KMS-11 (cell line): Measurements from ENCODE around the gene SLC24A3.

Source experiments
- H2AFZ ChIP-seq: fragments of 200-600 bp; sonication (generic); 2 replicates; pipeline ENCODE4 v1.6.1; 2016; ENCODE audit warnings: antibody characterized with exemption, mixed run types, low read depth
- H3K27ac ChIP-seq: fragments of 200-600 bp; sonication (generic); 2 replicates; pipeline ENCODE4 v1.6.1; 2016; ENCODE audit warnings: mild to moderate bottlenecking, mixed run types
- H3K27me3 ChIP-seq: fragments of 200-600 bp; sonication (generic); 2 replicates; pipeline ENCODE4 v1.6.1; 2017; ENCODE audit warnings: mild to moderate bottlenecking, low read depth, mixed run types, moderate library complexity; ENCODE audit not compliant: insufficient read depth
- H3K36me3 ChIP-seq: fragments of 200-600 bp; sonication (generic); 2 replicates; pipeline ENCODE4 v1.6.1; 2017; ENCODE audit warnings: mild to moderate bottlenecking, mixed run types; ENCODE audit not compliant: insufficient read depth
- H3K4me1 ChIP-seq: fragments of 200-600 bp; sonication (generic); 2 replicates; pipeline ENCODE4 v1.6.1; 2016; ENCODE audit warnings: mild to moderate bottlenecking, low read depth, mixed run types; ENCODE audit not compliant: poor library complexity, severe bottlenecking
- H3K4me2 ChIP-seq: fragments of 200-600 bp; sonication (generic); 2 replicates; pipeline ENCODE4 v1.7.0; 2016; ENCODE audit warnings: mild to moderate bottlenecking, mixed run types
- H3K4me3 ChIP-seq: fragments of 200-600 bp; sonication (generic); IDR thresholded peaks from 2 replicates; pipeline ENCODE4 v1.6.1; 2017; ENCODE audit warnings: low read depth, low read length, mixed read lengths; ENCODE audit not compliant: insufficient read depth
- H3K79me2 ChIP-seq: fragments of 200-600 bp; sonication (generic); 2 replicates; pipeline ENCODE4 v1.6.1; 2016; ENCODE audit warnings: low read depth, mixed run types; ENCODE audit not compliant: insufficient read depth
- H3K9ac ChIP-seq: fragments of 200-600 bp; sonication (generic); 2 replicates; pipeline ENCODE4 v1.6.1; 2016; ENCODE audit warnings: mild to moderate bottlenecking, mixed run types
- H4K20me1 ChIP-seq: fragments of 200-600 bp; sonication (generic); 2 replicates; pipeline ENCODE4 v1.6.1; 2016; ENCODE audit warnings: mild to moderate bottlenecking, mixed run types; ENCODE audit not compliant: insufficient read depth
- TF ChIP-seq, protein P1 (sequence below): fragments of 200-600 bp; sonication (generic); conservative IDR thresholded peaks from 2 replicates; pipeline ENCODE4 v1.6.1; 2017; ENCODE audit warnings: low read depth, mild to moderate bottlenecking, antibody characterized with exemption, low read length, moderate library complexity, mixed read lengths

SLC24A3 gene

DNA sequence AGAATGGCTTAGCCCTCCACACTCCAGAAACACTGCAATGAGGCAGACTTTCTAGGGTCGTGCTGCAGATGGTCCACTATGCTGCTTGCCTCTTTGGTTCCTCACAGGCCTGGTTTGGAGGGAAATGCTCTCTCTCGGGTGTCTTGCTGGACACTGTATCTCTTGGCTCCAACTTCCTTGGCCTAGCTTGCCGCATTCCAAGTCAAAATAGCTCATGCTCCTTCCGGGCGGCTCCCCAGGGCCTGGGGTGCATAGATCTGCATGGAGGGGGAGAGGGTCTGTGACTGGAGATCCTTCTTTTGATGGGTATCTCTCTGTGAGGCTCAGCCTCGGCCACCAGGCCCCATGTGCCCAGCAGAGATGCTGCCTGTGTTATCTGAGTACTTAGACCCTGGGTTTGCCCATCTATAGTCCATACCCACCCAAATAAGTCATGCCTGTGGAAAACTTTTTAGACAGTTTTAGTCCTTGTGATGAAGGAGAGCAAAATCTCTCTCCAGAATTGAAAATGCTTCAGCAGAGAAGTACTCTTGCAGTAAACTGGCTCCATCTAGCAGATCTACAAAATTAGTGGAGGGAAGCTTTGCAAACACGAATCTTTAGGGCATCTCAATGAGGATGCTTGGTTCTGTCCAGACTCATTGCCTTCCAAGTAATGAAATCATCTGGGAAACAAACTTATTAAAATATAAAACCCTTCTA, 281.5 kb downstream of the SLC24A3 start:
- Histone ChIP-seq H3K27ac (no peak overlapping the region), H3K27me3 (no peaks in the 10 kb centered on the region), H2AFZ (no peak overlapping the region), H3K4me3 (no peak overlapping the region), H4K20me1 (no peaks in the 10 kb centered on the region), H3K36me3 (no peaks in the 10 kb centered on the region), H3K4me2 (no peak overlapping the region), H3K79me2 (no peaks in the 10 kb centered on the region), H3K4me1 (no peaks in the 10 kb centered on the region), H3K9ac (no peak overlapping the region)
- TF ChIP-seq, protein P1, sequence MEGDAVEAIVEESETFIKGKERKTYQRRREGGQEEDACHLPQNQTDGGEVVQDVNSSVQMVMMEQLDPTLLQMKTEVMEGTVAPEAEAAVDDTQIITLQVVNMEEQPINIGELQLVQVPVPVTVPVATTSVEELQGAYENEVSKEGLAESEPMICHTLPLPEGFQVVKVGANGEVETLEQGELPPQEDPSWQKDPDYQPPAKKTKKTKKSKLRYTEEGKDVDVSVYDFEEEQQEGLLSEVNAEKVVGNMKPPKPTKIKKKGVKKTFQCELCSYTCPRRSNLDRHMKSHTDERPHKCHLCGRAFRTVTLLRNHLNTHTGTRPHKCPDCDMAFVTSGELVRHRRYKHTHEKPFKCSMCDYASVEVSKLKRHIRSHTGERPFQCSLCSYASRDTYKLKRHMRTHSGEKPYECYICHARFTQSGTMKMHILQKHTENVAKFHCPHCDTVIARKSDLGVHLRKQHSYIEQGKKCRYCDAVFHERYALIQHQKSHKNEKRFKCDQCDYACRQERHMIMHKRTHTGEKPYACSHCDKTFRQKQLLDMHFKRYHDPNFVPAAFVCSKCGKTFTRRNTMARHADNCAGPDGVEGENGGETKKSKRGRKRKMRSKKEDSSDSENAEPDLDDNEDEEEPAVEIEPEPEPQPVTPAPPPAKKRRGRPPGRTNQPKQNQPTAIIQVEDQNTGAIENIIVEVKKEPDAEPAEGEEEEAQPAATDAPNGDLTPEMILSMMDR, result no peak

DNA sequence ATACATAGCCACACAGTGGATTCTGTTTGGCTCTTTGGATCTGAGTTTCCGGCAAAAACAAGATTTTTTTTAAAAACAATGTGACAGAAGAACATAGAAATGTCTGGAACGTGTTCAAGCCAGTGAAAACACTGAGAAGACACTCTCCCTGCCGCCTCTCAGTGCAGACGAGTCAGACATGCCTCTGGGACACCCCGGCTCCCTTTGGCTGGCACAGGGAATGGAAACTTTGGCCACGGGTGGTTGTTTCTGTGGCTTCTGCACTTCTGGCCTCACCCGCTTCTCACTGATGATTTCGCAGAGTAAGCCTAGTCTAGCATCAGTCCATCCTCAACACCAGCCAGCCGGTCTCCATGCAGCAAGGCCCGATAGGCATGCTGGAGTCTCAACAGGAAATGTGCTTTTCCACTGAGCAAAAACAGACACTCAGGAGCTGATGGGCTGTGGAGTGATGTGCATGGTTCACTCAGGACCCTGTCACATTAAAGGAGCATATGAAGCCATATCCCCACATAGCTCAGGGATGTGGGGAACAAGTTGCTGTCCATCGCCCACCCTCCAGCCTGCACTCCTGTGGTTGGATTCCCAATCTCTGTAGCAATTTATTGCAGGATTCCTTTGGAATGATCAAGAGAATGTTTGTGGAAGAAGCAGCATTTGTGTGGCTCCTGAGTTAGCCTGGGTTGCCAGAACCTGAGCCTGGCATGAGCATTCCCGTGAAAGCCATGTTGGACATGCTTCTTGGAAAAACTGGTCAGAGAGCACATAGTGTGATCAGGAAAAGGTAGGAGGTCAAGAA, 283.7 kb downstream of the SLC24A3 start:
- H3K4me2 ChIP-seq, result no peak overlapping the region
- no peaks in the 10 kb centered on the region for H3K79me2 ChIP-seq
- no peaks in the 10 kb centered on the region for H3K27me3 ChIP-seq
- H3K27ac ChIP-seq, result no peak overlapping the region
- no peaks in the 10 kb centered on the region for H3K36me3 ChIP-seq
- H3K9ac ChIP-seq, result no peak overlapping the region
- TF ChIP-seq, protein P1, result no peak
- H3K4me3 ChIP-seq, result no peak overlapping the region
- H2AFZ ChIP-seq, result no peak overlapping the region
- no peaks in the 10 kb centered on the region for H3K4me1 ChIP-seq
- no peaks in the 10 kb centered on the region for H4K20me1 ChIP-seq

DNA sequence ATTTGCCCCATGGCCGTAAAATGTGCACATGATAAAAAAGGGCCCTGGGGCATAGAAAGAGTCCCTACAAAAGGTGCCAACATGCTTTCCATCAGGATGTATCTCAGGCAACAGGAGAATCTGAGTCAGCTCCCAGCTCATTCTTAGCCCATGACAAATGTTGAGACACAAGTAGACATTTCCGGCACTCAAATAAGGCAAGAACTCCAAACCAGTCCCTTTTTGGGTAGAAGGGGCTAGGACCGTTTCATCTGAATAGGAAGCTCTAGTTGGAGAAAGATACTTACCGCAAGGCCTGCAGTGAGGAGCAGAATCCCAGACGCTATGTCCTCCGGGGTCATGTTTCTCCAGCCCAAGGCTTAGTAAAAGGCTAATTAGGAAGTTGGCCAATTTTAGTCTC, 284.6 kb downstream of the SLC24A3 start:
- no peak overlapping the region for H3K4me3 ChIP-seq
- no peaks in the 10 kb centered on the region for H3K79me2 ChIP-seq
- H3K27me3 ChIP-seq, result no peaks in the 10 kb centered on the region
- H3K9ac ChIP-seq, result no peak overlapping the region
- no peak overlapping the region for H3K27ac ChIP-seq
- H2AFZ ChIP-seq, result no peak overlapping the region
- H3K4me1 ChIP-seq, result no peaks in the 10 kb centered on the region
- H3K4me2 ChIP-seq, result no peak overlapping the region
- no peaks in the 10 kb centered on the region for H4K20me1 ChIP-seq
- no peaks in the 10 kb centered on the region for H3K36me3 ChIP-seq
- TF ChIP-seq, protein P1, result no peak

DNA sequence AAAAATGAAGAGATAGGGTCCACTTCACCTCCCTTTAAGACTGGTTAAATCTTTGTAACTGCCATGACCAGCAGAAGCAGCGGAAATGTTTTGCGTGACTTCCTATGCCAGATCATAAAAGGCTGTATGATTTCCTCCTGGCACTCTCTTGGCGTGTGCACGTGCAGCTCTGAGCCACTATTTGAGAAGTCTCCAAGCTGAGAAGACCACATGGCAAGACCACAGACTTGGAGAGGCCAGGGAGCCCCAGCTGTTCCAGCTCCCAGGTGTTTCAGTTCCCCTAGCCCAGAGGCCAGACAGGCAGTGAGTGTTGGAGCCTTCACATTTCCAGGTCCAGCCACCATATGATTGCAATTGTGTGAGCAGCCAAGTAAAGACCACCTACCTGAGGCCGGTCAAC, 286.3 kb downstream of the SLC24A3 start:
- no peak overlapping the region for H3K27ac ChIP-seq
- H3K4me3 ChIP-seq, result no peak overlapping the region
- H3K4me1 ChIP-seq, result no peaks in the 10 kb centered on the region
- TF ChIP-seq, protein P1, result no peak
- no peak overlapping the region for H3K9ac ChIP-seq
- H2AFZ ChIP-seq, result no peak overlapping the region
- no peaks in the 10 kb centered on the region for H3K79me2 ChIP-seq
- H3K27me3 ChIP-seq, result no peaks in the 10 kb centered on the region
- H3K36me3 ChIP-seq, result no peaks in the 10 kb centered on the region
- H3K4me2 ChIP-seq, result no peak overlapping the region
- H4K20me1 ChIP-seq, result no peaks in the 10 kb centered on the region
